ENCODE data around the gene UNC5B.

DNA sequence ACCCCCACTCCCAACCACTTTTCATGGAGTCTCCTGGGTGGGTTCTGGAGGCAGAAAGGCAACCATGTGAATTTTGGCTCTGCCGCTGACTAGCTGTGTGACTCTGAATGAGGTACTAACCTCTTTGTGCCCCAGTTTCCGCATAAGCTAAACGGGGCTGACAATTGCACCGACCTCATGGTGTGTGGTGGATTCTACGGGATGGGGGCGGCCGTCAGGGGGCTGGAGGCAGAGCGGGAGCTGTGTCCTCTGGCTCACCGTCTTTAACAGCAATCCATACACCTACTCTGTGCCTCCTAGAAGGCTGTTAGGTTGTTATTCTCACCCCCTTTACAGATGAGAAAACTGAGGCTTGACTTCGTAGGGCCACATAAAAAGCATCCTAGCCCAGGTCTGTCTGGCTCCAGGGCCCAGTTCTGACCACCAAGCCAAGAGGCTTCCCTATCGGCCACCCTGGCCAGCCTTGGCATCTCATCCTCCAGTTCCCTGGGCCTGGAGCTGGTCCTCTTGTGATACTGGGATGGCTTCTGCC lies 102.4 kb downstream of the UNC5B start:
- TF ChIP-seq, protein P1, sequence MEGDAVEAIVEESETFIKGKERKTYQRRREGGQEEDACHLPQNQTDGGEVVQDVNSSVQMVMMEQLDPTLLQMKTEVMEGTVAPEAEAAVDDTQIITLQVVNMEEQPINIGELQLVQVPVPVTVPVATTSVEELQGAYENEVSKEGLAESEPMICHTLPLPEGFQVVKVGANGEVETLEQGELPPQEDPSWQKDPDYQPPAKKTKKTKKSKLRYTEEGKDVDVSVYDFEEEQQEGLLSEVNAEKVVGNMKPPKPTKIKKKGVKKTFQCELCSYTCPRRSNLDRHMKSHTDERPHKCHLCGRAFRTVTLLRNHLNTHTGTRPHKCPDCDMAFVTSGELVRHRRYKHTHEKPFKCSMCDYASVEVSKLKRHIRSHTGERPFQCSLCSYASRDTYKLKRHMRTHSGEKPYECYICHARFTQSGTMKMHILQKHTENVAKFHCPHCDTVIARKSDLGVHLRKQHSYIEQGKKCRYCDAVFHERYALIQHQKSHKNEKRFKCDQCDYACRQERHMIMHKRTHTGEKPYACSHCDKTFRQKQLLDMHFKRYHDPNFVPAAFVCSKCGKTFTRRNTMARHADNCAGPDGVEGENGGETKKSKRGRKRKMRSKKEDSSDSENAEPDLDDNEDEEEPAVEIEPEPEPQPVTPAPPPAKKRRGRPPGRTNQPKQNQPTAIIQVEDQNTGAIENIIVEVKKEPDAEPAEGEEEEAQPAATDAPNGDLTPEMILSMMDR (IDR thresholded peaks at IDR 0.05; ENCODE audit: low read length), result no peak
- TF ChIP-seq EZH2 (optimal IDR thresholded peaks at IDR 0.05; ENCODE audit: low read depth, low read length) (no peak), EZH2phosphoT487 (IDR thresholded peaks at IDR 0.05; ENCODE audit: low read length) (no peak)
